Measurements from ENCODE around the gene WDR38. TPM values are rescaled to one million over a fixed set of nuclear protein-coding genes. Genes with fewer than 3 reads are reported as not detected.

The WDR38 gene
- not detected in 2 replicates for total RNA-seq

- peak within 1 kb of the TSS; percentile 62 for H3K4me3 ChIP-seq (ENCODE audit: low read depth, low read length)
- peak; percentile 96 for TF ChIP-seq CTCF (IDR thresholded peaks at IDR 0.05; ENCODE audit: insufficient read depth, low read depth, low read length)
- DNase-seq (ENCODE audit: low read depth): peak; percentile 74
Observed at GRCh38 chr9:124852829-124853531, at the start of gene WDR38. WDR38 (plus strand) TSS chr9:124853460; CDS start chr9:124853532, 72 bp downstream.

GRCh38 chr9:124803911-124804310, 49.3 kb upstream of the WDR38 start:
- TF ChIP-seq CTCF (IDR thresholded peaks at IDR 0.05; ENCODE audit: insufficient read depth, low read depth, low read length): no peak
- no peak overlapping the region for H3K4me3 ChIP-seq (ENCODE audit: low read depth, low read length)
- no peak for DNase-seq (ENCODE audit: low read depth)

- TF ChIP-seq CTCF (IDR thresholded peaks at IDR 0.05; ENCODE audit: insufficient read depth, low read depth, low read length): no peak
- peak; percentile 66 for DNase-seq (ENCODE audit: low read depth)
- H3K4me3 ChIP-seq (ENCODE audit: low read depth, low read length): no peak overlapping the region
Observed at GRCh38 chr9:124805186-124805585, 48.1 kb upstream of the WDR38 start.

- no peak overlapping the region for H3K4me3 ChIP-seq (ENCODE audit: low read depth, low read length)
- TF ChIP-seq CTCF (IDR thresholded peaks at IDR 0.05; ENCODE audit: insufficient read depth, low read depth, low read length): no peak
- DNase-seq (ENCODE audit: low read depth): no peak
Observed at GRCh38 chr9:124808246-124808956, 44.9 kb upstream of the WDR38 start.

GRCh38 chr9:124809211-124809610, 44.0 kb upstream of the WDR38 start:
- no peak for TF ChIP-seq CTCF (IDR thresholded peaks at IDR 0.05; ENCODE audit: insufficient read depth, low read depth, low read length)
- H3K4me3 ChIP-seq (ENCODE audit: low read depth, low read length): no peak overlapping the region
- DNase-seq (ENCODE audit: low read depth): no peak

- no peak overlapping the region for H3K4me3 ChIP-seq (ENCODE audit: low read depth, low read length)
Observed at GRCh38 chr9:124809741-124810500, 43.3 kb upstream of the WDR38 start.

More at GRCh38 chr9:124809741-124810500, 43.3 kb upstream of the WDR38 start:
- TF ChIP-seq CTCF (IDR thresholded peaks at IDR 0.05; ENCODE audit: insufficient read depth, low read depth, low read length): no peak
- no peak for DNase-seq (ENCODE audit: low read depth)

Data from fibroblast of villous mesenchyme (primary cell).